Measurements from ENCODE around the gene KRTAP9-8. TPM values are rescaled to one million over a fixed set of nuclear protein-coding genes. Genes with fewer than 3 reads are reported as not detected.
"Not testable (repeated sequence)": the region's sequence is repeated elsewhere in the genome, so short reads cannot be mapped to it uniquely, and the experiment has no call there.

The KRTAP9-8 gene
- total RNA-seq, 1 experiment from 2014 or later: not detected

GRCh38 chr17:41255381-41256290 is 17.8 kb downstream of the KRTAP9-8 start, which contains the start of gene KRTAP9-9:
TSS of gene KRTAP9-9 (plus strand) at chr17:41255384.
- DNase-seq (ENCODE audit: low read depth): not testable (repeated sequence)

- no peak for DNase-seq (ENCODE audit: low read depth)
These were observed 18.5 kb downstream of the KRTAP9-8 start for GRCh38 chr17:41256291-41256685.

GRCh38 chr17:41258406-41258805 is 20.6 kb downstream of the KRTAP9-8 start:
- DNase-seq (ENCODE audit: low read depth): no peak

GRCh38 chr17:41263212-41263611 is 25.4 kb downstream of the KRTAP9-8 start:
- DNase-seq (ENCODE audit: low read depth): no peak

- DNase-seq (ENCODE audit: low read depth): no peak
These were observed 26.8 kb downstream of the KRTAP9-8 start for GRCh38 chr17:41264599-41264998.

GRCh38 chr17:41265078-41265477 is 27.3 kb downstream of the KRTAP9-8 start, which contains the start of gene KRTAP9-6:
TSS of gene KRTAP9-6 (plus strand) at chr17:41265378. CDS start at chr17:41265378, 0 bp downstream.
- no peak for DNase-seq (ENCODE audit: low read depth)

GRCh38 chr17:41267711-41268110 is 29.9 kb downstream of the KRTAP9-8 start:
- no peak for DNase-seq (ENCODE audit: low read depth)

- not testable (repeated sequence) for DNase-seq (ENCODE audit: low read depth)
These were observed 33.5 kb downstream of the KRTAP9-8 start for GRCh38 chr17:41271323-41271722.

- no peak for DNase-seq (ENCODE audit: low read depth)
These were observed 34.1 kb downstream of the KRTAP9-8 start for GRCh38 chr17:41271858-41272257.

GRCh38 chr17:41275648-41276190 is 37.9 kb downstream of the KRTAP9-8 start, which contains the start of gene KRTAP9-7:
TSS of gene KRTAP9-7 (plus strand) at chr17:41275698. CDS start at chr17:41275698, 0 bp downstream.
- not testable (repeated sequence) for DNase-seq (ENCODE audit: low read depth)

- DNase-seq (ENCODE audit: low read depth): peak; percentile 43
These were observed 40.6 kb downstream of the KRTAP9-8 start for GRCh38 chr17:41278176-41278955.

GRCh38 chr17:41284043-41284442 is 46.2 kb downstream of the KRTAP9-8 start:
- no peak for DNase-seq (ENCODE audit: low read depth)

- DNase-seq (ENCODE audit: low read depth): no peak
These were observed 46.7 kb downstream of the KRTAP9-8 start for GRCh38 chr17:41284546-41284945.

GRCh38 chr17:41287050-41287449 is 49.3 kb downstream of the KRTAP9-8 start:
- DNase-seq (ENCODE audit: low read depth): no peak

Other genes starting within 250 kb of the KRTAP9-8 start
- not detected in 2 replicates for gene KRTAP3-3, start 243.8 kb upstream of the KRTAP9-8 start, total RNA-seq (2014; rRNA removed; shearing (Covaris generic))
- gene KRTAP3-2, start 238.1 kb upstream of the KRTAP9-8 start, total RNA-seq (2014; rRNA removed; shearing (Covaris generic)): not detected in 2 replicates
- gene KRTAP3-1, start 228.9 kb upstream of the KRTAP9-8 start, total RNA-seq (2014; rRNA removed; shearing (Covaris generic)): not detected in 2 replicates
- not detected in 2 replicates for gene KRTAP1-5, start 210.8 kb upstream of the KRTAP9-8 start, total RNA-seq (2014; rRNA removed; shearing (Covaris generic))
- not detected in 2 replicates for gene KRTAP1-4, start 207.8 kb upstream of the KRTAP9-8 start, total RNA-seq (2014; rRNA removed; shearing (Covaris generic))
- not detected in 2 replicates for gene KRTAP1-3, start 203.1 kb upstream of the KRTAP9-8 start, total RNA-seq (2014; rRNA removed; shearing (Covaris generic))
- not detected in 2 replicates for gene KRTAP1-1, start 196.5 kb upstream of the KRTAP9-8 start, total RNA-seq (2014; rRNA removed; shearing (Covaris generic))
- gene KRTAP2-1, start 190.7 kb upstream of the KRTAP9-8 start, total RNA-seq (2014; rRNA removed; shearing (Covaris generic)): 0.48 TPM in 1 of 2 replicates, not detected in the other
- not detected in 2 replicates for gene KRTAP2-2, start 182.8 kb upstream of the KRTAP9-8 start, total RNA-seq (2014; rRNA removed; shearing (Covaris generic))
- not detected in 2 replicates for gene KRTAP2-3, start 177.9 kb upstream of the KRTAP9-8 start, total RNA-seq (2014; rRNA removed; shearing (Covaris generic))
- not detected in 2 replicates for gene KRTAP2-4, start 172.1 kb upstream of the KRTAP9-8 start, total RNA-seq (2014; rRNA removed; shearing (Covaris generic))
- gene KRTAP4-7, start 153.8 kb upstream of the KRTAP9-8 start, total RNA-seq (2014; rRNA removed; shearing (Covaris generic)): not detected in 2 replicates
- gene KRTAP4-8, start 139.9 kb upstream of the KRTAP9-8 start, total RNA-seq (2014; rRNA removed; shearing (Covaris generic)): not detected in 2 replicates
- gene KRTAP4-16, start 135.8 kb upstream of the KRTAP9-8 start, total RNA-seq (2014; rRNA removed; shearing (Covaris generic)): not detected in 2 replicates
- not detected in 2 replicates for gene KRTAP4-9, start 132.6 kb upstream of the KRTAP9-8 start, total RNA-seq (2014; rRNA removed; shearing (Covaris generic))
- not detected in 2 replicates for gene KRTAP4-11, start 119.6 kb upstream of the KRTAP9-8 start, total RNA-seq (2014; rRNA removed; shearing (Covaris generic))
- not detected in 2 replicates for gene KRTAP4-12, start 113.8 kb upstream of the KRTAP9-8 start, total RNA-seq (2014; rRNA removed; shearing (Covaris generic))
- not detected in 2 replicates for gene KRTAP4-6, start 97.5 kb upstream of the KRTAP9-8 start, total RNA-seq (2014; rRNA removed; shearing (Covaris generic))
- not detected in 2 replicates for gene KRTAP4-5, start 88.2 kb upstream of the KRTAP9-8 start, total RNA-seq (2014; rRNA removed; shearing (Covaris generic))
- gene KRTAP4-4, start 77.3 kb upstream of the KRTAP9-8 start, total RNA-seq (2014; rRNA removed; shearing (Covaris generic)): not detected in 2 replicates
- not detected in 2 replicates for gene KRTAP4-3, start 69.8 kb upstream of the KRTAP9-8 start, total RNA-seq (2014; rRNA removed; shearing (Covaris generic))
- not detected in 2 replicates for gene KRTAP4-2, start 59.8 kb upstream of the KRTAP9-8 start, total RNA-seq (2014; rRNA removed; shearing (Covaris generic))
- gene KRTAP4-1, start 53.1 kb upstream of the KRTAP9-8 start, total RNA-seq (2014; rRNA removed; shearing (Covaris generic)): not detected in 2 replicates
- not detected in 2 replicates for gene KRTAP9-1, start 48.1 kb upstream of the KRTAP9-8 start, total RNA-seq (2014; rRNA removed; shearing (Covaris generic))
- not detected in 2 replicates for gene KRTAP9-2, start 11.4 kb upstream of the KRTAP9-8 start, total RNA-seq (2014; rRNA removed; shearing (Covaris generic))
- not detected in 2 replicates for gene KRTAP9-3, start 5.5 kb upstream of the KRTAP9-8 start, total RNA-seq (2014; rRNA removed; shearing (Covaris generic))
- not detected in 2 replicates for gene KRTAP9-4, start 11.7 kb downstream of the KRTAP9-8 start, total RNA-seq (2014; rRNA removed; shearing (Covaris generic))
- not detected in 2 replicates for gene KRTAP9-9, start 17.4 kb downstream of the KRTAP9-8 start, total RNA-seq (2014; rRNA removed; shearing (Covaris generic))
- gene KRTAP9-6, start 27.4 kb downstream of the KRTAP9-8 start, total RNA-seq (2014; rRNA removed; shearing (Covaris generic)): not detected in 2 replicates
- gene KRTAP9-7, start 37.7 kb downstream of the KRTAP9-8 start, total RNA-seq (2014; rRNA removed; shearing (Covaris generic)): not detected in 2 replicates
- not detected in 2 replicates for gene KRTAP29-1, start 64.9 kb downstream of the KRTAP9-8 start, total RNA-seq (2014; rRNA removed; shearing (Covaris generic))
- gene KRTAP16-1, start 71.3 kb downstream of the KRTAP9-8 start, total RNA-seq (2014; rRNA removed; shearing (Covaris generic)): not detected in 2 replicates
- gene KRTAP17-1, start 77.7 kb downstream of the KRTAP9-8 start, total RNA-seq (2014; rRNA removed; shearing (Covaris generic)): not detected in 2 replicates
- not detected in 2 replicates for gene KRT33A, start 112.8 kb downstream of the KRTAP9-8 start, total RNA-seq (2014; rRNA removed; shearing (Covaris generic))
- 0.24 TPM in 1 of 2 replicates, not detected in the other for gene KRT33B, start 131.8 kb downstream of the KRTAP9-8 start, total RNA-seq (2014; rRNA removed; shearing (Covaris generic))
- not detected in 2 replicates for gene KRT34, start 144.3 kb downstream of the KRTAP9-8 start, total RNA-seq (2014; rRNA removed; shearing (Covaris generic))
- not detected in 2 replicates for gene KRT31, start 159.6 kb downstream of the KRTAP9-8 start, total RNA-seq (2014; rRNA removed; shearing (Covaris generic))
- gene KRT37, start 186.6 kb downstream of the KRTAP9-8 start, total RNA-seq (2014; rRNA removed; shearing (Covaris generic)): not detected in 2 replicates
- gene KRT38, start 203.0 kb downstream of the KRTAP9-8 start, total RNA-seq (2014; rRNA removed; shearing (Covaris generic)): not detected in 2 replicates
- gene KRT32, start 229.4 kb downstream of the KRTAP9-8 start, total RNA-seq (2014; rRNA removed; shearing (Covaris generic)): not detected in 2 replicates
- gene KRT35, start 243.2 kb downstream of the KRTAP9-8 start, total RNA-seq (2014; rRNA removed; shearing (Covaris generic)): not detected in 2 replicates

Measured in RPMI7951 (cell line).